Central memory CD4-positive, alpha-beta T cell (primary cell): Measurements from ENCODE around the gene PGA5.
"Not testable (repeated sequence)": the region's sequence is repeated elsewhere in the genome, so short reads cannot be mapped to it uniquely, and the experiment has no call there.

ENCODE experiments used
- DNase-seq: peaks from one replicate; pipeline ENCODE4 v3.0.0; 2022

The PGA5 gene

GRCh38 chr11:61229458-61229857 is 11.5 kb upstream of the PGA5 start:
- not testable (repeated sequence) for DNase-seq

- DNase-seq: not testable (repeated sequence)
Measured at GRCh38 chr11:61231033-61231432, 9.9 kb upstream of the PGA5 start.

GRCh38 chr11:61231585-61231984 is 9.4 kb upstream of the PGA5 start:
- DNase-seq: not testable (repeated sequence)

GRCh38 chr11:61232548-61233145 is 8.3 kb upstream of the PGA5 start:
- DNase-seq: not testable (repeated sequence)

GRCh38 chr11:61237130-61237529 is 3.8 kb upstream of the PGA5 start:
- not testable (repeated sequence) for DNase-seq

GRCh38 chr11:61240288-61240687 is 687 bp upstream of the PGA5 start:
- DNase-seq: not testable (repeated sequence)

GRCh38 chr11:61241526-61241925 is 551 bp downstream of the PGA5 start:
- not testable (repeated sequence) for DNase-seq

GRCh38 chr11:61245284-61245964 is 4.4 kb downstream of the PGA5 start:
- not testable (repeated sequence) for DNase-seq

- not testable (repeated sequence) for DNase-seq
Measured at GRCh38 chr11:61248071-61248470, 7.1 kb downstream of the PGA5 start.

GRCh38 chr11:61249201-61249600 is 8.2 kb downstream of the PGA5 start:
- DNase-seq: not testable (repeated sequence)

GRCh38 chr11:61250796-61251765 is 10.1 kb downstream of the PGA5 start:
- not testable (repeated sequence) for DNase-seq

GRCh38 chr11:61252332-61252731 is 11.4 kb downstream of the PGA5 start:
- not testable (repeated sequence) for DNase-seq

GRCh38 chr11:61254403-61255025 is 13.5 kb downstream of the PGA5 start:
- peak; percentile 19 for DNase-seq

- no peak for DNase-seq
Measured at GRCh38 chr11:61256710-61257482, 15.9 kb downstream of the PGA5 start.

GRCh38 chr11:61258546-61258945 is 17.6 kb downstream of the PGA5 start:
- no peak for DNase-seq

GRCh38 chr11:61259363-61259762 is 18.4 kb downstream of the PGA5 start:
- no peak for DNase-seq

- no peak for DNase-seq
Measured at GRCh38 chr11:61264371-61264770, 23.4 kb downstream of the PGA5 start.

- DNase-seq: no peak
Measured at GRCh38 chr11:61264795-61265194, 23.8 kb downstream of the PGA5 start.

GRCh38 chr11:61265357-61265756 is 24.4 kb downstream of the PGA5 start:
- DNase-seq: no peak

- DNase-seq: no peak
Measured at GRCh38 chr11:61266602-61267001, 25.6 kb downstream of the PGA5 start.

GRCh38 chr11:61267437-61267841 is 26.5 kb downstream of the PGA5 start:
- no peak for DNase-seq
